HG02852 (cell line): Measurements from ENCODE around the gene MRPL37.

ENCODE experiments used
- ATAC-seq: cut with Tn5 transposase; IDR thresholded peaks from one replicate; pipeline ENCODE4 v1.9.1; 2021; ENCODE audit warnings: mild to moderate bottlenecking, moderate library complexity; ENCODE audit not compliant: unreplicated experiment

The MRPL37 gene

DNA sequence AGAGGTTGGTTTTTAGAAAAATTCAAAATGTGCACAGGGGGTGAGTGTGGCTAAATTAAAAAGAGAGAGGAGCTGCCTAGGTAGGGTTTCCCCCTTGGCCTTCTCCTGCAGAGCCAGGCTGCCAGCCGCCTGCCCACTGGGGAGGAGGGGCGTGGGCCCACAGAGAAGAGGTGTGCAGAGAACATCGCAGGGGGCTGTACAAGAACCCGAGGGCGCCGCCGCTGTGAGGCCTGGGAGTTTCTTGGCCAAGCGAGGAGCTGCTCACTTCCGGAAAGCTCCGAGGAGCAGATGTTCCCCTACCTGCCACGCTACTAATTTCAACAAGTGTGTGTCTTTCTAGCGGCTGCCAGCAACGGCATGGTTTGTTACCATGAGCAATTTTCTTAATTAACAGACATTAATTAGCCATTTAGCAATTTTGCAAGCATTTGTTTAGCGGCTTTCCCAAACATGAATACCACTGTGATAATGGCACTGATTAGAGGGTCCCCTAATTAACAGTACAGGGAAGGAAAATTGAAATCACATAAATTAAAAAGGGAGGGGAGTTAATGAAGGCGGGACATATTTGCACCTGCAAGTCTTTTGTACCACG, 59.7 kb downstream of the MRPL37 start:
- no peak for ATAC-seq

- no peak for ATAC-seq
Observed at GRCh38 chr1:54260810-54261209, 60.8 kb downstream of the MRPL37 start.

DNA sequence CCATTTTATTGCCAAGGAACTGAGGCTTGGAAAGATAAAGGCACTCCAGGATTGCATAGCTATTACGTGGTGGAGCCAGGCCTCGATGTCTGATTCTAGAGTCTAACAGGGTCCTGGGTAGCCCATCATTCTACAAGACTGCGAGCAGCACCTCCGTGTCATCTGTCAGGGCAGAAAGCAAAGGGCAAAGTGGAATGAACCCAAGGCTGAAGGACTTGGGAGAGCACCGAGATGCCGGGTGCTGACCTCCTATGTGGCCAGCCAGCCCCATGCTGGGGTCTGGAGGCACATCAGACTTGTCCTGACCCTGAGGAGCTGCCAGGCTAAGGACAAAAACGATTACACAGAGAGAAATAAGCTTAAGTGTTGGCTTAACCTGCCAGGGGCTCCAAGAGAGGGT, 62.3 kb downstream of the MRPL37 start:
- no peak for ATAC-seq

DNA sequence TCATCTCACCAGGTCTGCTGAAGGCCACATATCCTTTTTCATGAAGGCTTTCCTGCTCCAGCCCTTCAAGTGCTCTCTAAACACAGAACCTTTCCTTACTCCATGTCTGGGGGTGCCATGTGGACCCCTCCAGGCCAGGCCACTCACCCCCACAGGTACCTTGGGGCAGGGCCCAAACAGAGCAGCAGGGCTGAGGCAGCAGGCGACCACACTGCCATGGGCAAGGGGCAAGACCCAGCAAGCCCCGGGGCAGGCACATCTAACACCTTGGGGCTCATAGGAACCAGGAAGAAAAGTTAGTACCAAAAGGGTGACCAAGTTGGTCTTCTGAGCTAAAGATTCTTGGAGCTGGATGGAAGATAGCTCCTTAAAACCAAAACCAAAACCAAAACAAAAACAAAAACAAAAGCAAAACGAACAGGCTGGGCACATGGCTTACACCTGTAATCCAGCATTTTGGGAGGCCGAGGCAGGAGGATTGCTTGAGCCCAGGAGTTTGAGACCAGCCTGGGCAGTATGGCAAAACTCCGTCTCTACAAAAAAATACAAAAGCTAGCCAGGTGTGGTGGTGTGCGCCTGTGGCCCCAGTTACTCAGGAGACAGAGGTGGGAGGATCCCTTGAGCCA, 63.7 kb downstream of the MRPL37 start:
- no peak for ATAC-seq

DNA sequence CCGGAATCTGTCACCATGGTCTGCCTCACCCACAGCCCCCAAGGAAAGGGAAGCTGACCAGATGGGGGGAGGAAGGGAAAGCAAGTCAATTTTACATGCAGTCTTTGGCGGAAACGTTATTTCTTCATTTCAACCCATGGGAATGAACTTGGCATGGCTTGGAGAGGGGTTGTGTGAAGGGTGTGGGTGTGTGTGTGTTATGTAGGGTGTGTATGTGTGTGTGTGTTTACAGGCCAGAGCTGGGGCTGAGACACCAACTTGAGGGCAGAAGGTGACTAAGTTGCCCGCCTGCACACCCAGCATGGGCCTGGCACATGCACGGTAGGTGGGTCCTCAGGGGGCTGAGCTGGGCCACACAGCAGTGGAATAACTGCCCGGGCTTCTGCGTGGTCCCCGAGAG, 65.2 kb downstream of the MRPL37 start:
- no peak for ATAC-seq

DNA sequence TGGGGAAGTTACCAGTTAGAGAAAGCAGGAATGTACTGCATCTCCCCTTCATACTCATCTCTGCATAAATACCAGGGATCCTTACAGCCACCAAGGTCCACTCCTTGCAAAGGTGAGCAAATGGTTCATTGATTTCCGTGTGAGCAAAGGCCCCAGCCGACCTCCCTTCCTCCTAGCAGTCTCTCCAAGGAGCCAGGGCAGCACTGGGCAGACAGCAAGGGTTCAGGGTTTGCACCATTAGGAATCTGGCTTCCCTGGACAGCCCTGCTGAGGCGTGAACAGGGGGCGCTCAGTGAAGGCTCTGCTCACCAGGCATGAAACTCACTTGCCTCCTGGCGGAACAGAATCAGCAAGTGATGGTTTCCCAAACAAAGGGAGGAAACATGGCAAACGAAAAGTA, 65.7 kb downstream of the MRPL37 start:
- ATAC-seq = no peak

GRCh38 chr1:54266195-54266594, 66.2 kb downstream of the MRPL37 start:
- no peak for ATAC-seq

DNA sequence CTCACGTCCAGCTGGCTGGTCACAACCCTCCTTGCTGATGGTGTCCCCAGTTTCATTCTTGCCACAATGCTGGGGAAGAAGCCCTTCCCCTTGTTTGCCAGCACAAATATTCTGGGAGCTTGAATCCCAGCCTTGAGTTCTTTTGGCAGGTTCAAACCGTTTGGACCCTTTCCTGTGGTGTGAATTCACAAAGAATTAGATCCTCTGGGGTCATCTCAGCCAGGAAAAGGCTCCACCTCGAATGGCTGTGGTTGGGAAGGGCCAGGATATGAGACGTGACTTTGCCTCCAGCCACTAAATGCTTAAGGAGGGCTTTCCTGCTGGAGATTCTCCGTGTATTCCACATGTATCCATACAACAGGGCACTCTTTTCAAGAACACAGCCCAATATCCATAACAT, 66.9 kb downstream of the MRPL37 start:
- ATAC-seq = no peak
